K562 (cell line): ENCODE data around the gene RITA1.

Source experiments
- ATF4 ChIP-seq: fragments of 450-650 bp; formaldehyde crosslinking; IDR thresholded peaks from 2 replicates; pipeline ENCODE4 v1.4.0; 2022; ENCODE audit warnings: mild to moderate bottlenecking, moderate library complexity
- CTCF ChIP-seq, 3 experiments: IDR thresholded peaks in 2 of 3; conservative IDR thresholded peaks in 1 of 3; 2 replicates each; pipeline ENCODE4 v1.5.1; 2011 to 2012; ENCODE audit warnings: low read length in 3 of 3, mild to moderate bottlenecking in 3 of 3, control low read depth in 2 of 3, improper control_type of control experiment in 1 of 3, inconsistent platforms in 1 of 3, low read depth in 1 of 3, mixed read lengths in 1 of 3, moderate library complexity in 1 of 3; ENCODE audit not compliant: insufficient read depth in 2 of 3
- EP300 ChIP-seq: IDR thresholded peaks from 2 replicates; pipeline ENCODE4 v1.6.1; 2012; ENCODE audit warnings: low read length, improper control_type of control experiment
- GABPB1 ChIP-seq: sonication (generic); formaldehyde crosslinking; IDR thresholded peaks from 2 replicates; pipeline ENCODE4 v1.8.0; 2022; ENCODE audit warnings: mild to moderate bottlenecking, missing genetic modification reagents
- HMGN3 ChIP-seq: IDR thresholded peaks from 2 replicates; pipeline ENCODE4 v1.6.1; 2011; ENCODE audit warnings: borderline replicate concordance, low read depth, mild to moderate bottlenecking, mixed read lengths, low read length; ENCODE audit not compliant: insufficient read length; ENCODE audit errors: extremely low read depth
- HNRNPUL1 ChIP-seq: fragments of 200-400 bp; formaldehyde crosslinking; IDR thresholded peaks from 2 replicates; pipeline ENCODE4 v1.6.1; 2017; ENCODE audit warnings: low read length
- KAT2B ChIP-seq: IDR thresholded peaks from one replicate; pipeline ENCODE4 v1.6.1; 2012; ENCODE audit warnings: low read depth, mild to moderate bottlenecking, control low read depth, inconsistent platforms, low read length, moderate library complexity
- KLF6 ChIP-seq: fragments of 250-450 bp; sonication (Bioruptor Pico); IDR thresholded peaks from 2 replicates; pipeline ENCODE4 v1.4.0; 2020; ENCODE audit warnings: mild to moderate bottlenecking, moderate library complexity, borderline replicate concordance
- NFATC3 ChIP-seq: fragments of 450-650 bp; IDR thresholded peaks from 2 replicates; pipeline ENCODE4 v1.6.1; 2017; ENCODE audit warnings: mild to moderate bottlenecking
- NFIX ChIP-seq: fragments of 250-450 bp; sonication (Bioruptor Pico); IDR thresholded peaks from 2 replicates; pipeline ENCODE4 v1.4.0; 2020; ENCODE audit warnings: low read depth, mild to moderate bottlenecking, moderate library complexity
- NR3C1 ChIP-seq: sonication (generic); formaldehyde crosslinking; IDR thresholded peaks from 2 replicates; pipeline ENCODE4 v1.8.1; 2022; ENCODE audit warnings: missing genetic modification reagents
- REST ChIP-seq, 2 experiments: fragments of 450-650 bp; formaldehyde crosslinking in 1 of 2; IDR thresholded peaks; 2 replicates each; pipeline versions ENCODE4 v1.4.0 to v1.6.1; 2014 to 2020; ENCODE audit warnings: mild to moderate bottlenecking in 2 of 2, borderline replicate concordance in 1 of 2, low read depth in 1 of 2
- SMC3 ChIP-seq: conservative IDR thresholded peaks from 2 replicates; pipeline ENCODE4 v1.6.1; 2011; ENCODE audit warnings: low read depth, low read length, improper control_type of control experiment; ENCODE audit not compliant: insufficient read depth
- TF ChIP-seq, protein P1 (sequence below): sonication (generic); formaldehyde crosslinking; IDR thresholded peaks from 2 replicates; pipeline ENCODE4 v1.8.0; 2022; ENCODE audit warnings: missing genetic modification reagents, mild to moderate bottlenecking, borderline replicate concordance

DNA sequence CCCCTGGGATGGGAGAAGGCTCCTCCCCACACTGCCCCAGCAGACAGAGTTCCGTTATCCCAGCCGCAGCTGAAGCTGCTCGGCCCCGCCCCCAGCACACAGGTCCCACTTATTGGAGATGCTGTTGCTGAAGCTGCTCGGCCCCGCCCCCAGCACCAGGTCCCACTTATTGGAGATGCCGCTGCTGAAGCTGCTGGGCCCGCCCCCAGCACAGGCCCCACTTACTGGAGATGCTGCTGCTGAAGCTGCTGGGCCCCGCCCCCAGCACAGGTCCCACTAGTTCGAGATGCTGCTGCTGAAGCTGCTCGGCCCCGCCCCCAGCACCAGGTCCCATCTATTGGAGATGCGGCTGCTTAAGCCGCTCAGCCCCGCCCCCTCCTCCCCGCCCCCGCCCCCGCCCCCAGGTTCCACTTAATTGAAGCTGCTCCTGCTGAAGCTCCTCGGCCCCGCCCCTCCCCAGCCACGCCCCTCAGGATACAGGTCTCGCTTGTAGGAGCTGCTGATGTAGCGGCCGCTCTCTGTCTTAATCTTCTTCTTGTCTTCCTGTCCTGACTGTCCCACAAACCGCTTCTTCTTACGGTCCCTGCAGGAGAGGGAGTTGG lies 24.0 kb upstream of the RITA1 start:
- no peak for TF ChIP-seq NFATC3
- no peak for TF ChIP-seq ATF4
- TF ChIP-seq NR3C1 (CRISPR knock-in tag) = no peak
- TF ChIP-seq REST (IDR thresholded peaks at IDR 0.05; ENCODE audit: borderline replicate concordance) = no peak
- TF ChIP-seq REST (CRISPR knock-in tag; IDR thresholded peaks at IDR 0.05; ENCODE audit: low read depth) = no peak
- TF ChIP-seq KAT2B = no peak
- TF ChIP-seq HNRNPUL1 = no peak
- TF ChIP-seq SMC3 = no peak
- no peak for TF ChIP-seq CTCF (IDR thresholded peaks at IDR 0.05 in 2 of 3, conservative IDR thresholded peaks at IDR 0.05 in 1 of 3; ENCODE audit: insufficient read depth in 2 of 3, low read depth in 1 of 3, low read length in 3 of 3)
- no peak for TF ChIP-seq KLF6
- TF ChIP-seq HMGN3 = no peak
- no peak for TF ChIP-seq EP300
- TF ChIP-seq NFIX (CRISPR knock-in tag) = no peak
- TF ChIP-seq, protein P1, sequence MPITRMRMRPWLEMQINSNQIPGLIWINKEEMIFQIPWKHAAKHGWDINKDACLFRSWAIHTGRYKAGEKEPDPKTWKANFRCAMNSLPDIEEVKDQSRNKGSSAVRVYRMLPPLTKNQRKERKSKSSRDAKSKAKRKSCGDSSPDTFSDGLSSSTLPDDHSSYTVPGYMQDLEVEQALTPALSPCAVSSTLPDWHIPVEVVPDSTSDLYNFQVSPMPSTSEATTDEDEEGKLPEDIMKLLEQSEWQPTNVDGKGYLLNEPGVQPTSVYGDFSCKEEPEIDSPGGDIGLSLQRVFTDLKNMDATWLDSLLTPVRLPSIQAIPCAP (CRISPR knock-in tag) = no peak
- no peak for TF ChIP-seq GABPB1 (CRISPR knock-in tag)
